ENCODE results near the gene CCDC121. TPM values are rescaled to one million over a fixed set of nuclear protein-coding genes. Genes with fewer than 3 reads are reported as not detected.

The CCDC121 gene
- polyA plus RNA-seq, 1 donor (not counting 4 experiments of a cell fraction or from before 2014, with no cell fraction given) = 1.1 TPM

DNA sequence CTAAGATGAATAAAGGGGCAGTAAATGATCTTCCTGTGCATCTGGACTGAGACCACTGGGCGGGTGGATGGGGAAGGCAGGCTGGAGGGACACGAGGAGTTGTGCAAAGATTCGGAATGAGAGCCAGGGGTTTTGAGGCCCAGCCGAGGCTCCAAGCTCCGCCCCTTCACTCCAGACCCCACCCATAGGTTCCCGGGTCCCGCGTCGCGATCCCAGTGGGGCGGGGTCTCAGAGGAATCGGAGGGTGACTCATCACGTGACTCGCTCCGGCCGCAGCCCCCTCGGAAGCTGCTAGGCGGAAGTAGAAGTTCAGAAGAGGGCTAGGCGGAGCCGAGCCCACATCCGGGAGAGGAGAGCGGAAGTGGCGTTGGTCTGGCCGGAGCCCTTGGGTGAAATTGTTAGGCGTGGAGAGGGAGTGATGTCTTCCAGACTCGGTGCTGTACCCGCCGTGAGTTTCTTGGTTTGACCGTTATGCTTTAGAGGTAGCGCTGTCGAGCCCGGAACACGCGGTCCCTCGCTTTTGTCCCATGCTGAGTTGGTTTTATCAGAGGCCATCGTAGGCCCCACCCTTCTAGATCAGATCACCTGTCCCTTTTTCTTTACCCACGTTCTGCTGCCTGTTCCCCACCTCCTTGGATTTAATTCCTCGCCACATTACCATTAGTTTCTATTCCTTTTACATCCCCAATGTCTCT lies 46.0 kb downstream of the CCDC121 start, which contains the start of gene ZNF512:
Gene ZNF512, plus strand, starts transcription at position 348 of the 695 bp plus-strand sequence. Its CDS starts 71 bp downstream, at position 419.
- Histone ChIP-seq H4K20me1 (ENCODE audit: control insufficient read depth, extremely low read depth, insufficient read depth, low read length) (no peaks in the 10 kb centered on the region), H2AFZ (ENCODE audit: control insufficient read depth, low read length) (peak within 1 kb of the TSS; percentile 92), H3K4me3 (ENCODE audit: control insufficient read depth in 2 of 3, extremely low read depth in 1 of 3, insufficient read depth in 2 of 3, low read depth in 1 of 3, low read length in 3 of 3) (peak within 1 kb of the TSS; percentile 53 to 88 (median 76)), H3K4me2 (ENCODE audit: control insufficient read depth, extremely low read depth, insufficient read depth, low read depth, low read length) (peak within 1 kb of the TSS; percentile 93), H3K79me2 (ENCODE audit: control insufficient read depth, insufficient read depth, low read length) (peaks cover 46% of the 10 kb centered on the region), H3K9me3 (ENCODE audit: control insufficient read depth, low read depth, low read length) (peaks cover 3% of the 10 kb centered on the region), H3K27ac (ENCODE audit: control insufficient read depth, insufficient read depth, low read length) (peak within 1 kb of the TSS; percentile 60), H3K9me1 (ENCODE audit: control insufficient read depth, extremely low read depth, insufficient read depth, low read length) (no peaks in the 10 kb centered on the region), H3K36me3 (ENCODE audit: control insufficient read depth in 2 of 2, extremely low read depth in 1 of 2, insufficient read depth in 2 of 2, low read length in 2 of 2) (no peaks in the 10 kb centered on the region), H3K9ac (ENCODE audit: control insufficient read depth, extremely low read depth, insufficient read depth, low read length) (peak within 1 kb of the TSS; percentile 83), H3K4me1 (ENCODE audit: control insufficient read depth, extremely low read depth, insufficient read depth, low read length) (peaks cover 28% of the 10 kb centered on the region), H3K27me3 (ENCODE audit: control insufficient read depth, extremely low read depth, insufficient read depth, low read length) (no peaks in the 10 kb centered on the region)
- FAIRE-seq (peak; percentile 17), DNase-seq (ENCODE audit: low read depth, low spot score) (peak; percentile 48)
- dilution Hi-C loops (cut with MboI; ENCODE audit: extremely low pct_ligation_motif_present, low sequenced_read_pairs) = no loop called here
- no peak for TF ChIP-seq EZH2 (IDR thresholded peaks at IDR 0.05; ENCODE audit: low read length)
- TF ChIP-seq, protein P1, sequence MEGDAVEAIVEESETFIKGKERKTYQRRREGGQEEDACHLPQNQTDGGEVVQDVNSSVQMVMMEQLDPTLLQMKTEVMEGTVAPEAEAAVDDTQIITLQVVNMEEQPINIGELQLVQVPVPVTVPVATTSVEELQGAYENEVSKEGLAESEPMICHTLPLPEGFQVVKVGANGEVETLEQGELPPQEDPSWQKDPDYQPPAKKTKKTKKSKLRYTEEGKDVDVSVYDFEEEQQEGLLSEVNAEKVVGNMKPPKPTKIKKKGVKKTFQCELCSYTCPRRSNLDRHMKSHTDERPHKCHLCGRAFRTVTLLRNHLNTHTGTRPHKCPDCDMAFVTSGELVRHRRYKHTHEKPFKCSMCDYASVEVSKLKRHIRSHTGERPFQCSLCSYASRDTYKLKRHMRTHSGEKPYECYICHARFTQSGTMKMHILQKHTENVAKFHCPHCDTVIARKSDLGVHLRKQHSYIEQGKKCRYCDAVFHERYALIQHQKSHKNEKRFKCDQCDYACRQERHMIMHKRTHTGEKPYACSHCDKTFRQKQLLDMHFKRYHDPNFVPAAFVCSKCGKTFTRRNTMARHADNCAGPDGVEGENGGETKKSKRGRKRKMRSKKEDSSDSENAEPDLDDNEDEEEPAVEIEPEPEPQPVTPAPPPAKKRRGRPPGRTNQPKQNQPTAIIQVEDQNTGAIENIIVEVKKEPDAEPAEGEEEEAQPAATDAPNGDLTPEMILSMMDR (optimal IDR thresholded peaks at IDR 0.05 in 1 of 3, IDR thresholded peaks at IDR 0.05 in 1 of 3, conservative IDR thresholded peaks at IDR 0.05 in 1 of 3; ENCODE audit: extremely low read depth in 1 of 3, insufficient read depth in 2 of 3, low read length in 3 of 3) = no peak

DNA sequence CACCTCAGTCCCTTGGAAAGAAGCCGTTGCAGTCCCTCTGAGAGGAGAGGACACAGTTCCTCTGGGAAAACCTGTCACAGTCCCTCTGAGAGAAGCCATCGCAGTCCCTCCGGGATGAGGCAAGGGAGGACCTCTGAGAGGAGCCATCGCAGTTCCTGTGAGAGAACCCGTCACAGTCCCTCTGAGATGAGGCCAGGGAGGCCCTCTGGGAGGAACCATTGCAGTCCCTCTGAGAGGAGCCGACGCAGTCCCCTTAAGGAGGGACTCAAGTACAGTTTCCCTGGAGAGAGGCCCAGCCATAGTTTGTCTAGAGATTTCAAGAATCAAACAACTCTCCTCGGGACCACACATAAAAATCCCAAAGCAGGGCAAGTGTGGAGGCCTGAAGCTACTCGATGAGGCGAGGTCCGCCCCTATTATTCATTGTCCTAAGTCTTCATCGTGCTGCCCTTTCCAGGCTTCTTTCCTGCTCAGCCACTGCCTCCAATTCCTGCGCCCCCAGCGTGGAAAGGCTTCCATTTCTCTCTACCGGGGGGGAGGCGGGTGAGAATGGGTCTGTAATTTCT lies 46.6 kb downstream of the CCDC121 start:
- Histone ChIP-seq H3K4me1 (ENCODE audit: control insufficient read depth, extremely low read depth, insufficient read depth, low read length) (peaks cover 28% of the 10 kb centered on the region), H3K27ac (ENCODE audit: control insufficient read depth, insufficient read depth, low read length) (no peak overlapping the region), H3K79me2 (ENCODE audit: control insufficient read depth, insufficient read depth, low read length) (peaks cover 39% of the 10 kb centered on the region), H3K9me3 (ENCODE audit: control insufficient read depth, low read depth, low read length) (peaks cover 3% of the 10 kb centered on the region), H3K36me3 (ENCODE audit: control insufficient read depth in 2 of 2, extremely low read depth in 1 of 2, insufficient read depth in 2 of 2, low read length in 2 of 2) (no peaks in the 10 kb centered on the region), H4K20me1 (ENCODE audit: control insufficient read depth, extremely low read depth, insufficient read depth, low read length) (no peaks in the 10 kb centered on the region), H3K4me2 (ENCODE audit: control insufficient read depth, extremely low read depth, insufficient read depth, low read depth, low read length) (peak overlapping the region; percentile 93), H3K9me1 (ENCODE audit: control insufficient read depth, extremely low read depth, insufficient read depth, low read length) (no peaks in the 10 kb centered on the region), H2AFZ (ENCODE audit: control insufficient read depth, low read length) (peak overlapping the region; percentile 92), H3K27me3 (ENCODE audit: control insufficient read depth, extremely low read depth, insufficient read depth, low read length) (no peaks in the 10 kb centered on the region), H3K4me3 (ENCODE audit: control insufficient read depth in 2 of 3, extremely low read depth in 1 of 3, insufficient read depth in 2 of 3, low read depth in 1 of 3, low read length in 3 of 3) (peak overlapping the region in 2 of 3 experiments; percentile 16 to 76), H3K9ac (ENCODE audit: control insufficient read depth, extremely low read depth, insufficient read depth, low read length) (peak overlapping the region; percentile 83)
- FAIRE-seq (no peak), DNase-seq (ENCODE audit: low read depth, low spot score) (no peak)
- TF ChIP-seq, protein P1 (optimal IDR thresholded peaks at IDR 0.05 in 1 of 3, IDR thresholded peaks at IDR 0.05 in 1 of 3, conservative IDR thresholded peaks at IDR 0.05 in 1 of 3; ENCODE audit: extremely low read depth in 1 of 3, insufficient read depth in 2 of 3, low read length in 3 of 3) = no peak
- no peak for TF ChIP-seq EZH2 (IDR thresholded peaks at IDR 0.05; ENCODE audit: low read length)
- dilution Hi-C loops (cut with MboI; ENCODE audit: extremely low pct_ligation_motif_present, low sequenced_read_pairs) = no loop called here

Measured in keratinocyte (primary cell).